ENCODE results near the gene ERGIC1.
"Not testable (repeated sequence)": the region's sequence is repeated elsewhere in the genome, so short reads cannot be mapped to it uniquely, and the experiment has no call there.

The ERGIC1 gene

GRCh38 chr5:172830275-172830799, 3.7 kb upstream of the ERGIC1 start:
- no peak for DNase-seq

DNA sequence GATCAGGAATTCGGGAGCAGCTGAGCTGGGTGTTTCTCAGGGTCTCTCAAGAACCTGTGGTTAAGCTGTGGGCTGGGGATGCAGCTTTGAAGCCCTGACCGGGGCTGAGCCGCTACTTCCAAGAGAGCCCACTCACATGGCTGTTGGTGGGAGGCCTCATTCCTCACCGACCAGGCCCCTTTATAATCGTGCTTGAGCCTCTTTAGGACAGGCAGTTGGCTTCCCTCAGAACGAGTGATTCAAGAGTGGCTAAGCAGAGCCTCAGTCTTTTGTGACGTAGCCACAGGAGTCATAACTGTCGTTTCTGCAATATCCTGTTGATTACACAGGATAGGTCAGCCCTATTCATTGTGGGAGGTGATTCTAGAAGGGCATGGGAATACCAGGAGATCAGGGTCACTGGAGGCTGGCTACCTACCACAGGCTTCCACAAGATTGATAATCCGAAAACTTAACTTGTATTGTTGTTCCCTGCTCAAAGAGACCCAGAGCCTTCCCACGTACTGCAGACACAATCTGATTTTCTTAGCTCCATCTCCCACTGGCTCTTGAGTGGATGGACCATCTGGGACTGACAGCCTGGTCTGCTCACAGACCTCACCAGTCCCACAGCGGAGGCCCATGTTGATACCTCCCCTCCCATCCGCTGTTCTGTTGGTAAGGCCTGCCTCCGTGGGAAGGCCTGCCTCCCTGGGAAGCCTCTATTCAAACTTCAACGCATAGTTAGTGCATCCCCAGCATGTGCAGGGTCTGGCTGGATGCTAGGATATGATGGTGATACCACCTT, 3.0 kb upstream of the ERGIC1 start:
- DNase-seq = no peak

DNA sequence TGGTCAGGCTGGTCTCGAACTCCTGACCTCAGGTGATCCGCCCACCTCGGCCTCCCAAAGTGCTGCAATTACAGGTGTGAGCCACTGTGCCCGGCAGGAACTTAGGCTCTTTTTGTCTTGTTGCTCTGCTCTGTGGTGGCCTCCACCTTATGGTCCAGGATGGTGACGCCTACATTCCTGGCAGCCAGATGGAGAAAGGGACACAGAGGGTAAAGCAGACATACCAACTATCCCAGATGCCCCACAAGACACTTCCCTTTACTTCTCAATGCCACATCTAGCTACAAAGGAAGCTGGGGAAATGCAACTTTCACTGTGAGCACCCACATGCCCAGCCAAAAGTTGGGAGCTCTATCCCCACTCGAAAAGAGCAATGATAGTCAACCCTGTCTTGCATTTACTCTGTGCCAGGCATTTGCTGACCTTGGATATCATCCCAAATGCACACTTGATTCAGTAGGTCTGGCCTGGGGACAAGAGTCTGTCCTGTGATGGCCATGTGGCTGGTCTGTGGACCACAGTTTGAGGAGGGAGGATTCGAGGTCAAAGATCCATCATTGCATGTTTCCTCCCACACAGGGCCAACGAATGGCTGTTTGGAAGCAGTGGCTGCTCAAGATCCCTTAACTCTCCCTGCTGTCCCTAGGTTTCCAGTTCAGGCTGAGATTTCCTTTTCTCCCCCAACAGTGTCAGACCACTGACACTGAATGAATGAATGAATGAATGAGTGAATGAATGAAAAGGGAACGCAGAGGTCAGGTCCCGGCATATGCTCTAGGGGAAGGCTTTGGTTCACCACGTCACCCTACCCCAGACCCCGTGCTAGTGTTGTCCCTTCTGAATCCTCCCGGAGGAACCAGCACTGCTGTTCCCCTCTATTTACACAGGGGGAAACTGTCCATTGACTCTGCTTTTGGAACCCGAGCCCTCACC, 1.4 kb upstream of the ERGIC1 start:
- DNase-seq = no peak

GRCh38 chr5:172833372-172833685, 722 bp upstream of the ERGIC1 start:
- no peak for DNase-seq

DNA sequence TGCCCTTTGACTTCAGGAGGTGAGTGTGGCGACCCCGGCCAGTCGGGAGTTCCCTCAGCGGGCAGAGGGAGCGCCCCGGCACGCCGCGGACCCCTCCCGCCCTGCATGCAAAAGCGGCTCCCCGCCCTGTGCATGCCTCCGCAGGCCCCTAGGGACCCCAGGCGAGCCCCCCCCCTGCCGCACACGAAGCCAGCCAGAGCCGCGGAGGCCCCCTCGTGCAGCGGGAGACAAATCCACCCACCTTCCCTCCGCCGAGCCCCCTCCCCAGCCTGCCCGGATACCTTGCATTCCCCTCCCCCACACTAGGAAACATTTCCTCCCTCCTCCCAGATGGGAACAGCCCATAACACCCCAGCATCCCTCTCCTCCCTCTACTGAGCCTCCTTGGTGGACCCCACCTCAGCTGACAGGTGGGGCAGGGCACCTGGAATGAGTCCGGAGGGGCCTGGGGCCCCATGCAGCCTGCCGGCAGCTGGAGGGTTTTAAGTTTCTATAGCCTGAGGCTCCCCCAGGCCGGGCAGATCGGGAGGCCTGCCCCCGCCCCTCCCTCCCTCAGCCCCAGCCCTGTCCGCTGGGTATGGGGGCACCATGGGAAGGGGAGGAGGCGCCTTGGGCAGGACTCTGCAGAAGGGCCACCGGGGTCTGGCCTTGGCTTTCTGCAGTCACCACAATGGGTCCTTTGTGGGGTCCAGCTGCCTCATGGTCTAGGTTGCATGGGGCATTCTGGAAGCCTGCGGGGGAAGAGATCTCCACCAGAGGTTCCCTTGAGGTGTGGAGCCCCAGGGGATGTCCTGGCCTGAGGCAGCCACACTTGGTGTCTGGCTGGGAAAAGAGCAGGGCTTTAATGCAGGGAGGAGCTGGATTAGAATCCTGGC, 601 bp downstream of the ERGIC1 start:
- DNase-seq = no peak

- DNase-seq = peak; percentile 8
Measured at GRCh38 chr5:172835290-172835993, 1.4 kb downstream of the ERGIC1 start.

GRCh38 chr5:172835994-172836356, 1.9 kb downstream of the ERGIC1 start:
- DNase-seq = no peak

DNA sequence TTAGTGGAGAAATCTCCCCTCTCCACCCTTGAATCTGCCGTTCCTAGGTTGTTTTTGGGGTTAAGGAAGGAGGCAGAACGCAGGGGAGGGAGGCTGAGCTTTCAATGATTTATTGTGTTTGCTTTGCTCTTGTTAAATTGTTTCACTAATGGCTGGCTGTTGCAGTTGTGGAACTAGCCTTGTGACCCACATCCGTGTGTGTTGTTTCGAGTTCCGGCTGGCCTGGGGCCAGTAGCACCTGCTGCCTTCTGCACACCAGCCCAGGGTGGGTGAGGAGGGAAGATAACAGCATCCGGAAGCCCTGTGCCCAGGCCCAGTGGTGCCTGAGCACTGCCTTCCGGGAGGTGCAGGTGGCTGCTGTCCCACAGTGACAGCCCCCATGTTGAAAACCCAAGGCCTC, 3.6 kb downstream of the ERGIC1 start:
- DNase-seq = peak; percentile 52

- no peak for DNase-seq
Measured at GRCh38 chr5:172838151-172838875, 4.3 kb downstream of the ERGIC1 start.

DNA sequence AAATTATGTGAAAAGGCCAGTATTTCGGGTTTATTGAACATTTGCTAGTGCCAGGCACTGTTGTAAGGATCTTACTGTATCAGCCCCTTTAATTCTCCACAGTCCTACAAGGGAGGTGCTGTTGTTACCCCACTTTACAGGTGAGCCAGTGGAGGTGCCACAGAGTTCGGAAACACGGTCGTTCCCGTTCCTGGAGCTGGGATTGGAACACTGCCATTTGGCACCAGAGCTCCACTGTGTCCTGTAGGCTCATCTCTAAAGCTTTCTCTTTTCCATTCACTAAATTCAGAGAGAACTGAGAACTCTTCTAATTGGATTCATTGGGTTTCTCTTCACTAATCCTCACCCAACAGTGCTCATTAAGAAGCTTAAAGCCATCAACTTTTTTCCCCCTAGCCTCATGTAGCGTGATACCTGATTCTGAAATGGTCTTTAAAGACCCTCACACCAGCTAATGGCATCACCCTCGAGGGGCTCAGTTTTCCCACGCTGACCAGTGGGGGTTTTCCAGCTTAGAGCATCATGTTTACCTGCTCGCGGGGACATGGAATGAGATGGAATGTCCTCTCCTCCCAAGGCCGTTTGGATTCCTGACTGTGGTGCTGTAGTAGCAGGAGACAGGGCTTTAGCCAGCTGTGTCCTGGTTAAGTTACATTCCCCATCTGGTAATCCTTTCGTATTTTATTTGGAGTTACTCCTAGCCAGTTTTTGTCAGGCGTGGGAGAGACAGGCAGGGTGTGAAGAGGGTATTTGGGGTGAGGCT, 5.8 kb downstream of the ERGIC1 start:
- no peak for DNase-seq

- no peak for DNase-seq
Measured at GRCh38 chr5:172840432-172841154, 6.5 kb downstream of the ERGIC1 start.

- DNase-seq = no peak
Measured at GRCh38 chr5:172841256-172841655, 7.2 kb downstream of the ERGIC1 start.

DNA sequence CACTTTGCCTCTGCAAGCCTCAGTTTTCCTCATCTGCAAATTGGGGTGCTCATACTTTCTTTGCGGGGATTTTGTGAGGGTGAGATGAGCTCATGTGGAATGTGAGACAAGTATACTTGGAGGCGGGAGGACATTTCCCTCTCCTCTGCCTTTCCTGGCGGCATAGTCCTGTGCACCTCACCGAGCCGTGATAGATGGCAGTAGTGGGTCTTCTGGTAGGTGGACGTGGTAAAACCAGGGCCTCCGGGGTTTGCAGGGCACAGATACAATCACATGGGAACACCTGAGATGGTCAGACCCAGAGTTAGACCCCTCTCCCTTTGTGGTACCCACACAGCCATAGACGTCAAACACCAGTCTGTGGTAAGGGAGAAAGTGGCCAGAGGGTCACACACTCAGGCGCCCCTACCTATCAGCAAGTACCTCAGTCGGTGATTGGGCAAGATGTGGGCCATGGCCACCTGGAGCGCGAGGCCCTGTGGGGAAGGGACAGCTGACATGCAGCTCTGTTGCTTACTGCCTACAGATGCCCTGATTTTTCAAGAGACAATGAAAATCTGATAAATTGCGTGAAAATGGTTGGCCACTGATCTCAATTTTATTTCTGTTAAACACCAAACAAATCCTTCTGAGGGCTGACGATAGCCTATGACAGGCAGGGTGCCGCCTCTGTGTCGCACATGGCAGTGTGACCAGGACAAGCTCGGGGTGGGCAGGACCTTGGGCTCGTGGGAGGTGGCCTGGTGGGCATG, 9.9 kb downstream of the ERGIC1 start:
- no peak for DNase-seq

DNA sequence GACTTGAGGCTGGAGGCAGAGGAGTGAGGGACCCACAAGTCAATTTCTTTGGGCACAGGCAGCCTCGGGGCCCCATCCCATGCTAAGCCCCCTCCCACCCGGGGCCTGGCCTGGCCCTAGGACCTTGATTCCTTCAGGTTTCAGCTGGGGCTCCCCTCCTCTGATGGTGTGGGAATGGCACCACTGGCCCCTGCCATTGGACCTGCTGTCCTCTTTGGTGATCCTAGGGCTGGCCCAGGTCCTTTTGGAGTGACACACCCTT, 10.5 kb downstream of the ERGIC1 start:
- DNase-seq = no peak

DNA sequence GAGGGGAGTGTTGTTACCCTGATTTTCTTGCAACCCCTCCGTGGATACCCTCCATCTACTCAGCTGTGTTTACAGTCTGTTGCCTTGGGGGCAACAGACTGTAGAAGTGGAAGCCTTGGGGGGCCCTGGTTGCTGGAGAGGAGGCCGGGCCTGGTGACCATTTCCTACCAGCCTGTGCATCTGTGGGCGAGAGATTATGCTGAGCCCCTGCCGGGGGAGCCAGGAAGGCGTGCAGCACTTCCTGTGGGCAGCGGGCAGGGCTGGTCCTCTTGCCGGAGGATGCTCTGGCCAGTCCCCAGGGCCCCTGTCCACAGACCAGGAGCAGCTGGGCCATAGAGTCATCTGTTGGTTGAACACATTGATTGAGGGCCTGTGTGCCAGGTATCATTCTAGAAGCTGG, 11.1 kb downstream of the ERGIC1 start:
- DNase-seq = no peak

GRCh38 chr5:172845576-172845975, 11.5 kb downstream of the ERGIC1 start:
- no peak for DNase-seq

GRCh38 chr5:172846249-172846648, 12.2 kb downstream of the ERGIC1 start:
- DNase-seq = no peak

- no peak for DNase-seq
Measured at GRCh38 chr5:172846677-172847076, 12.6 kb downstream of the ERGIC1 start.

DNA sequence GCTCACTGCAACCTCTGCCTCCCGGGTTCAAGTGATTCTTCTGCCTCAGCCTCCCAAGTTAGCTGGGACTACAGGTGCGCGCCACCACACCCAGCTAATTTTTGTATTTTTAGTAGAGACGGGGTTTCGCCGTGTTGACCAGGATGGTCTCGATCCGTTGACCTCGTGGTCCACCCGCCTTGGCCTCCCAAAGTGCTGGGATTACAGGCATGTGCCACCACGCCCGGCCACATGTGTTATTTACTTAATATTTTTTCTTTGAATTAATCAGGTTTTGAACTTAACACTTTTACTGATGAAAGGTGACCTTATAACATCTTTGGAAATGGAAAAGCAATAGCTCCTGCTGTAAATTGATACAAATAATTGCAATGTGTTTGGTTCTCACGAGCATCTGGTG, 13.5 kb downstream of the ERGIC1 start:
- DNase-seq = not testable (repeated sequence)

GRCh38 chr5:172848419-172848818, 14.4 kb downstream of the ERGIC1 start:
- DNase-seq = no peak

All from central memory CD4-positive, alpha-beta T cell (primary cell).